ENCODE data around the gene ZDHHC8. TPM values are rescaled to one million over a fixed set of nuclear protein-coding genes. Genes with fewer than 3 reads are reported as not detected.

The ZDHHC8 gene
- total and polyA plus RNA-seq, 2 donors (not counting 3 experiments of a cell fraction or from before 2014, with no cell fraction given) = 49.8 to 131 TPM

DNA sequence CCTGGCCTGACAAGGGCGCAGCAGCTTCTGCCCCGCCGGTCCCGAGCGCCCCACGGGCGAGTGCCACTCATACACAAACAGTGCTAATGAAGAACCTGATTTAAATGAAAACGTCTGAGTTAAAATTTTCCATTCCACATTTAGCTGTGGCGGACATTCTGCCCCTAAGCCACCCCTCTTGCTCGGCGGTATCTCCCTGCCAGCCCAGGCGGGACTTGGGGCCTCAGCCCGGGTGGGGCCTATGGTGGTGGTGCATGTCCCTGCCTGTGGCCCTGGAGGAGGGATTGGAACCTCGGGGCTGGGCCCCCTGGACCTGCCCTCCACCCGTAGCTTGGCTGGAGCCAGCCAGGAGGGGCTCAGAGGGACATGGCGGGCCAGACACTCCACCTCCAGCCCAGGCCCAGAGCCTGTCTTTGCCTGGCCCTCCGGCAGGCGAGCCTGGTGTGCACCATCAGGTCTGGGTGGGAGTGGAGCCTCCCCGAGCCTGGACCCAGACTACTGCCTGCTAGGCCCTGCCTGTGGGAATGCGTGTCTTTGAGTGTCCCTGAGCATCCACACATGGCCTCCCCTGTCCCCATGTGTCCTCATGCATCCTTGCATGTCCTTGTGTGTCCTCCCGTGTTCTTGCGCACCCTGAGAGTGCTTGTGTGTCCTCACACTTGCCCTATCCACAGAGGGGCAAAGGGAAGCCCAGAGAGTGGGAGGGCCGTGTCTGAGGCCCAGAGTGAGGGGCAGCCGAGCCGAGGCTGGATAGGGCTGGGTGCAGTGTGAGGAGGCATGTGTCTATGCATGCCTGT is 4.4 kb downstream of the ZDHHC8 start:
- dilution Hi-C loops (cut with MboI; ENCODE audit: extremely low pct_ligation_motif_present, low sequenced_read_pairs) = no loop called here
- no peak for FAIRE-seq
- Histone ChIP-seq H2AFZ (ENCODE audit: low read depth, low read length) (no peak overlapping the region), H3K9me3 (replicated peaks; ENCODE audit: control insufficient read depth, insufficient read depth, low read length) (no peaks in the 10 kb centered on the region), H3K9me1 (replicated peaks; ENCODE audit: control insufficient read depth, extremely low read depth, insufficient read depth, low read length) (no peaks in the 10 kb centered on the region), H3K4me1 (ENCODE audit: control insufficient read depth, extremely low read depth, insufficient read depth, low read length) (peaks cover 6% of the 10 kb centered on the region), H3K79me2 (ENCODE audit: control insufficient read depth, insufficient read depth, low read length) (peaks cover 65% of the 10 kb centered on the region), H3K36me3 (ENCODE audit: control insufficient read depth in 2 of 2, extremely low read depth in 1 of 2, insufficient read depth in 2 of 2, low read length in 2 of 2) (peaks cover 3 to 9% of the 10 kb centered on the region in 2 experiments), H4K20me1 (replicated peaks; ENCODE audit: control insufficient read depth, extremely low read depth, insufficient read depth, low read length) (no peaks in the 10 kb centered on the region), H3K27ac (ENCODE audit: insufficient read depth, low read depth, low read length) (no peak overlapping the region), H3K4me2 (ENCODE audit: insufficient read depth, low read length) (no peak overlapping the region), H3K27me3 (ENCODE audit: control insufficient read depth in 2 of 2, insufficient read depth in 2 of 2, low read length in 2 of 2) (no peaks in the 10 kb centered on the region), H3K9ac (replicated peaks; ENCODE audit: extremely low read depth, insufficient read depth, low read length) (no peak overlapping the region), H3K4me3 (replicated peaks in 1 of 3; ENCODE audit: insufficient read depth in 1 of 3, low read depth in 1 of 3, low read length in 3 of 3) (no peak overlapping the region)
- BruUV-seq (replicated peaks) = no TSS peak
- TF ChIP-seq POLR2AphosphoS5 (IDR thresholded peaks at IDR 0.05; ENCODE audit: insufficient read depth, low read depth, low read length) (no peak), EZH2 (IDR thresholded peaks at IDR 0.05; ENCODE audit: borderline replicate concordance, low read depth, low read length, severe bottlenecking) (no peak), FOS (IDR thresholded peaks at IDR 0.05; ENCODE audit: borderline replicate concordance, insufficient read depth, low read length) (no peak), GATA2 (IDR thresholded peaks at IDR 0.05; ENCODE audit: insufficient read depth, insufficient read length, low read depth, low read length) (no peak)
- TF ChIP-seq, protein P1, sequence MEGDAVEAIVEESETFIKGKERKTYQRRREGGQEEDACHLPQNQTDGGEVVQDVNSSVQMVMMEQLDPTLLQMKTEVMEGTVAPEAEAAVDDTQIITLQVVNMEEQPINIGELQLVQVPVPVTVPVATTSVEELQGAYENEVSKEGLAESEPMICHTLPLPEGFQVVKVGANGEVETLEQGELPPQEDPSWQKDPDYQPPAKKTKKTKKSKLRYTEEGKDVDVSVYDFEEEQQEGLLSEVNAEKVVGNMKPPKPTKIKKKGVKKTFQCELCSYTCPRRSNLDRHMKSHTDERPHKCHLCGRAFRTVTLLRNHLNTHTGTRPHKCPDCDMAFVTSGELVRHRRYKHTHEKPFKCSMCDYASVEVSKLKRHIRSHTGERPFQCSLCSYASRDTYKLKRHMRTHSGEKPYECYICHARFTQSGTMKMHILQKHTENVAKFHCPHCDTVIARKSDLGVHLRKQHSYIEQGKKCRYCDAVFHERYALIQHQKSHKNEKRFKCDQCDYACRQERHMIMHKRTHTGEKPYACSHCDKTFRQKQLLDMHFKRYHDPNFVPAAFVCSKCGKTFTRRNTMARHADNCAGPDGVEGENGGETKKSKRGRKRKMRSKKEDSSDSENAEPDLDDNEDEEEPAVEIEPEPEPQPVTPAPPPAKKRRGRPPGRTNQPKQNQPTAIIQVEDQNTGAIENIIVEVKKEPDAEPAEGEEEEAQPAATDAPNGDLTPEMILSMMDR (IDR thresholded peaks at IDR 0.05; ENCODE audit: extremely low read depth in 1 of 2, insufficient read depth in 1 of 2, low read depth in 1 of 2, low read length in 2 of 2) = no peak
- TF ChIP-seq, protein P2, sequence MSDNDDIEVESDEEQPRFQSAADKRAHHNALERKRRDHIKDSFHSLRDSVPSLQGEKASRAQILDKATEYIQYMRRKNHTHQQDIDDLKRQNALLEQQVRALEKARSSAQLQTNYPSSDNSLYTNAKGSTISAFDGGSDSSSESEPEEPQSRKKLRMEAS (IDR thresholded peaks at IDR 0.05; ENCODE audit: insufficient read depth, insufficient read length) = no peak
- DNase-seq (ENCODE audit: low read depth, low spot score) = no peak
- CTCF ChIA-PET = no interaction called here
- intact Hi-C loops (cut with micrococcal nuclease) = no loop called here
- POLR2A ChIA-PET = no interaction called here
